ENCODE measurements around the gene KCNMA1.

The KCNMA1 gene

GRCh38 chr10:77553966-77554365, 83.6 kb downstream of the KCNMA1 start:
- TF ChIP-seq RAD21 (IDR thresholded peaks at IDR 0.05; ENCODE audit: low read depth) (no peak), CEBPB (IDR thresholded peaks at IDR 0.05) (no peak), TCF12 (IDR thresholded peaks at IDR 0.05; ENCODE audit: low read depth) (no peak), EP300 (IDR thresholded peaks at IDR 0.05; ENCODE audit: borderline replicate concordance) (no peak), NFIC (IDR thresholded peaks at IDR 0.05) (no peak), EGR1 (IDR thresholded peaks at IDR 0.05) (no peak), TAF1 (IDR thresholded peaks at IDR 0.05; ENCODE audit: low read depth) (no peak), YY1 (IDR thresholded peaks at IDR 0.05; ENCODE audit: low read depth) (no peak), CREB1 (IDR thresholded peaks at IDR 0.05; ENCODE audit: low read depth) (no peak), TEAD4 (IDR thresholded peaks at IDR 0.05) (no peak)
- TF ChIP-seq, protein P1, sequence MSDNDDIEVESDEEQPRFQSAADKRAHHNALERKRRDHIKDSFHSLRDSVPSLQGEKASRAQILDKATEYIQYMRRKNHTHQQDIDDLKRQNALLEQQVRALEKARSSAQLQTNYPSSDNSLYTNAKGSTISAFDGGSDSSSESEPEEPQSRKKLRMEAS (IDR thresholded peaks at IDR 0.05), result no peak
- TF ChIP-seq, protein P2, sequence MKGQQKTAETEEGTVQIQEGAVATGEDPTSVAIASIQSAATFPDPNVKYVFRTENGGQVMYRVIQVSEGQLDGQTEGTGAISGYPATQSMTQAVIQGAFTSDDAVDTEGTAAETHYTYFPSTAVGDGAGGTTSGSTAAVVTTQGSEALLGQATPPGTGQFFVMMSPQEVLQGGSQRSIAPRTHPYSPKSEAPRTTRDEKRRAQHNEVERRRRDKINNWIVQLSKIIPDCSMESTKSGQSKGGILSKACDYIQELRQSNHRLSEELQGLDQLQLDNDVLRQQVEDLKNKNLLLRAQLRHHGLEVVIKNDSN (IDR thresholded peaks at IDR 0.05), result no peak

DNA sequence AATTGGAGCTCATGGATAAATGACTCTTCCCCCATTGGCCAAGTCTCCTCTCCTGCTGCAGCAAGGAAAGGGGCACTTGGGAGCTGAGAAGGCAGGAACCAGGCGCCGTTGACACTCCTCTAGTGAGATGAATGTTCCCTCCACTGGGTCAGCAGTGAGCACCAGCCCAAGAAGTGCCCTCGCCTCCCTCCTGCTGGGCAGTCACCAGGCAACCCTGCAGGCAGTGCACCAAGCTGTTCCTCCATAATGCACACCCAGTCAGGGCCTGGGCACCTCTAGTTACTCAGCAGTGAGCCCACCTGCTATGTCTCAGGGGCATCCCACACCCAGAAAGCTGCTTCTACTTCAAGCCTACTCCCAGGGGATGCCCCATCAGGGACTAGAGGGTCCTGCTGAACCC, 84.3 kb downstream of the KCNMA1 start:
- TF ChIP-seq RAD21 (IDR thresholded peaks at IDR 0.05; ENCODE audit: low read depth) (no peak), ZBTB7A (IDR thresholded peaks at IDR 0.05; ENCODE audit: low read depth) (no peak), NFIC (IDR thresholded peaks at IDR 0.05) (no peak), EGR1 (IDR thresholded peaks at IDR 0.05) (no peak), CREB1 (IDR thresholded peaks at IDR 0.05; ENCODE audit: low read depth) (no peak), REST (IDR thresholded peaks at IDR 0.05; ENCODE audit: low read depth) (no peak), FOXM1 (IDR thresholded peaks at IDR 0.05; ENCODE audit: borderline replicate concordance, low read depth) (no peak), YY1 (IDR thresholded peaks at IDR 0.05; ENCODE audit: low read depth) (no peak), TEAD4 (IDR thresholded peaks at IDR 0.05) (no peak), EP300 (IDR thresholded peaks at IDR 0.05; ENCODE audit: borderline replicate concordance) (no peak), TAF1 (IDR thresholded peaks at IDR 0.05; ENCODE audit: low read depth) (no peak)

DNA sequence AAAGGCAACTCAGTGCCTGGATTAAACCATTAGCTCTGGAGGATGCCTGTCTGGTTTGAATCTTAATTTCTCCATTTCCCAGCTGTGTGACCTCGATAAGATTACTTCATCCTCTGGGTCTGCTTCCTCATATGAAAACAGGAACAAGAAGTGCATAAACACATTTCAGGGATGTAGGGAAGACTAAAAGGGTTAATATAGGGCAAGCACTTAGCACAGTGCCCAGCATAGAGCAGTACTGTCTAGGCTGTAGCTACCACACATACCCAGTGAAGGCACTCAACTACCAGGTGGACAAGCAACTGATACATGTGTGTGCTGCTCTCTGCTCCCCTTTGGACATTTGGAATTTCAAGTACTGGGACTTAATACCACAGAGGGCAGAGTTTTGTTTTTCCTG, 85.4 kb downstream of the KCNMA1 start:
- no peak for TF ChIP-seq RAD21 (IDR thresholded peaks at IDR 0.05; ENCODE audit: low read depth)
- TF ChIP-seq CREB1 (IDR thresholded peaks at IDR 0.05; ENCODE audit: low read depth), result no peak

GRCh38 chr10:77550378-77550777, 87.2 kb downstream of the KCNMA1 start:
- TF ChIP-seq NFIC (IDR thresholded peaks at IDR 0.05) (no peak), YY1 (IDR thresholded peaks at IDR 0.05; ENCODE audit: low read depth) (no peak), CREB1 (IDR thresholded peaks at IDR 0.05; ENCODE audit: low read depth) (no peak), FOXM1 (IDR thresholded peaks at IDR 0.05; ENCODE audit: borderline replicate concordance, low read depth) (no peak), ZBTB7A (IDR thresholded peaks at IDR 0.05; ENCODE audit: low read depth) (no peak), REST (IDR thresholded peaks at IDR 0.05; ENCODE audit: low read depth) (no peak), EP300 (IDR thresholded peaks at IDR 0.05; ENCODE audit: borderline replicate concordance) (no peak), EGR1 (IDR thresholded peaks at IDR 0.05) (no peak), TEAD4 (IDR thresholded peaks at IDR 0.05) (no peak), TAF1 (IDR thresholded peaks at IDR 0.05; ENCODE audit: low read depth) (no peak), CEBPB (IDR thresholded peaks at IDR 0.05) (no peak), RAD21 (IDR thresholded peaks at IDR 0.05; ENCODE audit: low read depth) (no peak), TCF12 (IDR thresholded peaks at IDR 0.05; ENCODE audit: low read depth) (no peak)
- TF ChIP-seq, protein P1 (IDR thresholded peaks at IDR 0.05), result no peak
- TF ChIP-seq, protein P2 (IDR thresholded peaks at IDR 0.05), result no peak

- TF ChIP-seq EGR1 (IDR thresholded peaks at IDR 0.05), result no peak
- no peak for TF ChIP-seq RAD21 (IDR thresholded peaks at IDR 0.05; ENCODE audit: low read depth)
- TF ChIP-seq, protein P1 (IDR thresholded peaks at IDR 0.05), result no peak
- TF ChIP-seq TCF12 (IDR thresholded peaks at IDR 0.05; ENCODE audit: low read depth), result no peak
- TF ChIP-seq ZBTB7A (IDR thresholded peaks at IDR 0.05; ENCODE audit: low read depth), result no peak
- no peak for TF ChIP-seq EP300 (IDR thresholded peaks at IDR 0.05; ENCODE audit: borderline replicate concordance)
- no peak for TF ChIP-seq TAF1 (IDR thresholded peaks at IDR 0.05; ENCODE audit: low read depth)
- no peak for TF ChIP-seq CEBPB (IDR thresholded peaks at IDR 0.05)
- no peak for TF ChIP-seq CREB1 (IDR thresholded peaks at IDR 0.05; ENCODE audit: low read depth)
- TF ChIP-seq TEAD4 (IDR thresholded peaks at IDR 0.05), result no peak
- TF ChIP-seq YY1 (IDR thresholded peaks at IDR 0.05; ENCODE audit: low read depth), result no peak
These were observed 88.9 kb downstream of the KCNMA1 start for GRCh38 chr10:77548671-77549070.

GRCh38 chr10:77548157-77548556, 89.5 kb downstream of the KCNMA1 start:
- TF ChIP-seq TAF1 (IDR thresholded peaks at IDR 0.05; ENCODE audit: low read depth), result no peak
- TF ChIP-seq EP300 (IDR thresholded peaks at IDR 0.05; ENCODE audit: borderline replicate concordance), result no peak
- TF ChIP-seq REST (IDR thresholded peaks at IDR 0.05; ENCODE audit: low read depth), result no peak
- no peak for TF ChIP-seq NFIC (IDR thresholded peaks at IDR 0.05)
- no peak for TF ChIP-seq TEAD4 (IDR thresholded peaks at IDR 0.05)
- no peak for TF ChIP-seq TCF12 (IDR thresholded peaks at IDR 0.05; ENCODE audit: low read depth)
- no peak for TF ChIP-seq EGR1 (IDR thresholded peaks at IDR 0.05)
- no peak for TF ChIP-seq ZBTB7A (IDR thresholded peaks at IDR 0.05; ENCODE audit: low read depth)
- TF ChIP-seq, protein P2 (IDR thresholded peaks at IDR 0.05), result no peak
- TF ChIP-seq YY1 (IDR thresholded peaks at IDR 0.05; ENCODE audit: low read depth), result no peak
- TF ChIP-seq CEBPB (IDR thresholded peaks at IDR 0.05), result no peak
- TF ChIP-seq, protein P1 (IDR thresholded peaks at IDR 0.05), result no peak
- TF ChIP-seq RAD21 (IDR thresholded peaks at IDR 0.05; ENCODE audit: low read depth), result no peak
- no peak for TF ChIP-seq CREB1 (IDR thresholded peaks at IDR 0.05; ENCODE audit: low read depth)
- no peak for TF ChIP-seq FOXM1 (IDR thresholded peaks at IDR 0.05; ENCODE audit: borderline replicate concordance, low read depth)

All from Ishikawa (cell line).